HL-60/S4 treated with retinoic acid at 250 ng/mL for 4 days and 3 days (cell line): Measurements from ENCODE around the gene SLC28A1.
"Not testable (repeated sequence)": the region's sequence is repeated elsewhere in the genome, so short reads cannot be mapped to it uniquely, and the experiment has no call there.

Experiments
- in situ Hi-C: fragments of 300-500 bp; cut with MboI; formaldehyde crosslinking; loops from 2 replicates; pipeline ENCODE4 v1.7.0; 2022; ENCODE audit warnings: low sequenced_read_pairs

Gene SLC28A1

GRCh38 chr15:84907731-84908130 lies 23.3 kb downstream of the SLC28A1 start:
- in situ Hi-C loops = no loop called here

GRCh38 chr15:84908564-84908963 lies 24.1 kb downstream of the SLC28A1 start:
- in situ Hi-C loops = no loop called here

- in situ Hi-C loops = no loop called here
Observed at GRCh38 chr15:84909029-84909428, 24.6 kb downstream of the SLC28A1 start.

GRCh38 chr15:84909782-84910181 lies 25.3 kb downstream of the SLC28A1 start:
- in situ Hi-C loops = no loop called here

- in situ Hi-C loops = no loop called here
Observed at GRCh38 chr15:84910928-84911623, 26.6 kb downstream of the SLC28A1 start.

GRCh38 chr15:84911879-84912660 lies 27.6 kb downstream of the SLC28A1 start:
- in situ Hi-C loops = no loop called here

- in situ Hi-C loops = no loop called here
Observed at GRCh38 chr15:84913360-84913723, 28.9 kb downstream of the SLC28A1 start.

- in situ Hi-C loops = no loop called here
Observed at GRCh38 chr15:84914351-84914750, 29.9 kb downstream of the SLC28A1 start.

- in situ Hi-C loops = no loop called here
Observed at GRCh38 chr15:84914909-84915605, 30.6 kb downstream of the SLC28A1 start.

GRCh38 chr15:84915606-84915958 lies 31.1 kb downstream of the SLC28A1 start:
- in situ Hi-C loops = no loop called here

- in situ Hi-C loops = no loop called here
Observed at GRCh38 chr15:84917452-84917851, 33.0 kb downstream of the SLC28A1 start.

GRCh38 chr15:84919106-84919667 lies 34.7 kb downstream of the SLC28A1 start:
- in situ Hi-C loops = no loop called here

- in situ Hi-C loops = no loop called here
Observed at GRCh38 chr15:84921121-84921520, 36.7 kb downstream of the SLC28A1 start.

- in situ Hi-C loops = no loop called here
Observed at GRCh38 chr15:84922530-84922929, 38.1 kb downstream of the SLC28A1 start.

GRCh38 chr15:84924077-84924731 lies 39.7 kb downstream of the SLC28A1 start:
- in situ Hi-C loops = no loop called here

- in situ Hi-C loops = not testable (repeated sequence)
Observed at GRCh38 chr15:84924821-84925569, 40.5 kb downstream of the SLC28A1 start.

GRCh38 chr15:84925906-84926305 lies 41.4 kb downstream of the SLC28A1 start:
- in situ Hi-C loops = no loop called here

GRCh38 chr15:84926491-84927230 lies 42.2 kb downstream of the SLC28A1 start:
- in situ Hi-C loops = no loop called here

GRCh38 chr15:84928843-84929168 lies 44.3 kb downstream of the SLC28A1 start:
- in situ Hi-C loops = no loop called here
